Effector memory CD8-positive, alpha-beta T cell (primary cell): ENCODE data around the gene KSR2.
"Not testable (repeated sequence)": the region's sequence is repeated elsewhere in the genome, so short reads cannot be mapped to it uniquely, and the experiment has no call there.

Experiments used
- ATAC-seq: fragments of 150-1000 bp; cut with Tn5 transposase; replicated peaks from 2 replicates; pipeline ENCODE4 v1.10.0; 2021; ENCODE audit warnings: mild to moderate bottlenecking, moderate library complexity
- DNase-seq, 3 experiments: peaks; one replicate each; pipeline ENCODE4 v3.0.0; 2021
- H3K27ac Mint-ChIP-seq, 2 donors: one replicate each; pipeline ENCODE4 v1.8.0; 2022; ENCODE audit warnings: mild to moderate bottlenecking in 2 of 2, mixed read lengths in 2 of 2, moderate library complexity in 2 of 2
- H3K27me3 Mint-ChIP-seq, 2 donors: one replicate each; pipeline ENCODE4 v1.8.0; 2022; ENCODE audit warnings: mixed read lengths in 2 of 2
- H3K36me3 Mint-ChIP-seq: one replicate; pipeline ENCODE4 v1.8.0; 2022; ENCODE audit warnings: mild to moderate bottlenecking, moderate library complexity, mixed read lengths; ENCODE audit not compliant: insufficient read depth
- H3K4me1 Mint-ChIP-seq, 2 donors: one replicate each; pipeline ENCODE4 v1.8.0; 2022; ENCODE audit warnings: low read depth in 2 of 2, mixed read lengths in 2 of 2
- H3K4me3 Mint-ChIP-seq, 2 donors: one replicate each; pipeline ENCODE4 v1.8.0; 2022; ENCODE audit warnings: mild to moderate bottlenecking in 2 of 2, mixed read lengths in 2 of 2, moderate library complexity in 2 of 2
- H3K9me3 Mint-ChIP-seq, 2 donors: one replicate each; pipeline ENCODE4 v1.8.0; 2022; ENCODE audit warnings: mixed read lengths in 2 of 2

KSR2 gene

GRCh38 chr12:117761528-117762100, 207.2 kb downstream of the KSR2 start:
- no peak for ATAC-seq

GRCh38 chr12:117760990-117761389, 207.8 kb downstream of the KSR2 start:
- no peaks in the 10 kb centered on the region for H3K36me3 Mint-ChIP-seq
- H3K27ac Mint-ChIP-seq = no peak overlapping the region
- DNase-seq = no peak
- ATAC-seq = no peak
- H3K4me1 Mint-ChIP-seq = no peaks in the 10 kb centered on the region
- H3K4me3 Mint-ChIP-seq = no peak overlapping the region
- H3K27me3 Mint-ChIP-seq = no peaks in the 10 kb centered on the region
- H3K9me3 Mint-ChIP-seq = peaks cover 2 to 4% of the 10 kb centered on the region in 2 donors

More at GRCh38 chr12:117761528-117762100, 207.2 kb downstream of the KSR2 start:
- DNase-seq = no peak
- Mint-ChIP-seq H3K27me3 (no peaks in the 10 kb centered on the region), H3K9me3 (peaks cover 9% of the 10 kb centered on the region in 2 donors), H3K36me3 (peaks cover 3% of the 10 kb centered on the region), H3K4me1 (no peaks in the 10 kb centered on the region), H3K27ac (no peak overlapping the region), H3K4me3 (no peak overlapping the region)

DNA sequence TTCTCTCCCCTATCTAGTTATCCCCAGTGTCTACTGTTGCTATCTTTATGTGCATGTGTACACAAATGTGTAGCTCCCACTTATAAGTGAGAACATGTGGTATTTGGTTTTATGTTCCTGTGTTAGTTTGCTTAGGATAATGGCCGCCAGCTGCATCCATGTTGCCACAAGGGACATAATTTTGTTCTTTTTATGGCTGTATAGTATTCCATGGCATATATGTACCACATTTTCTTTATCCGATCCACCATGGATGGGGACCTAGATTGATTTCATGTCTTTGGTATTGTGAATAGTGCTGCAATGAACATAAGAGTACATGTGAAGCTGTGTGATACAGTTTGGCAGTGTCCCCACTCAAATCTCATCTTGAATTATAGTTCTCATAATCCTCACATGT, 218.1 kb downstream of the KSR2 start:
- Mint-ChIP-seq H3K9me3 (peaks cover 4 to 6% of the 10 kb centered on the region in 2 donors), H3K27me3 (peaks cover 0 to 5% of the 10 kb centered on the region in 2 donors), H3K4me3 (no peak overlapping the region), H3K36me3 (peaks cover 2% of the 10 kb centered on the region), H3K4me1 (no peaks in the 10 kb centered on the region), H3K27ac (no peak overlapping the region)
- DNase-seq (no peak), ATAC-seq (no peak)

GRCh38 chr12:117749431-117749830, 219.4 kb downstream of the KSR2 start:
- ATAC-seq = no peak
- no peak overlapping the region for H3K4me3 Mint-ChIP-seq

DNA sequence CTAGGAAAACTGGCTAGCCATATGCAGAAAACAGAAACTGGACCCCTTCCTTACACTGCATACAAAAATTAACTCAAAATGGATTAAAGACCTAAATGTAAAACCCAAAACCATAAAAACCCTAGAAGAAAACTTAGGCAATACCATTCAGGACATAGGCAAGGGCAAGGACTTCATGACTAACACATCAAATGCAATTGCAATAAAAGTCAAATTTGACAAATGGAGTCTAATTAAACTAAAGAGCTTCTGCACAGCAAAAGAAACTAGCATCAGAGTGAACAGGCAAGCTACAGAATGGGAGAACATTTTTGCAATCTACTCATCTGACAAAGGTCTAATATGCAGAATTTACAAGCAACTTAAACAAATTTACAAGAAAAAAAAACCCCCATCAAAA, 222.4 kb downstream of the KSR2 start:
- not testable (repeated sequence) for H3K27me3 Mint-ChIP-seq, H3K9me3 Mint-ChIP-seq, ATAC-seq, H3K36me3 Mint-ChIP-seq, DNase-seq, H3K4me1 Mint-ChIP-seq, H3K4me3 Mint-ChIP-seq, H3K27ac Mint-ChIP-seq

More at GRCh38 chr12:117749431-117749830, 219.4 kb downstream of the KSR2 start:
- Mint-ChIP-seq H3K4me1 (no peaks in the 10 kb centered on the region), H3K36me3 (no peaks in the 10 kb centered on the region), H3K9me3 (peaks cover 4 to 6% of the 10 kb centered on the region in 2 donors), H3K27ac (no peak overlapping the region), H3K27me3 (peaks cover 0 to 5% of the 10 kb centered on the region in 2 donors)
- no peak for DNase-seq

DNA sequence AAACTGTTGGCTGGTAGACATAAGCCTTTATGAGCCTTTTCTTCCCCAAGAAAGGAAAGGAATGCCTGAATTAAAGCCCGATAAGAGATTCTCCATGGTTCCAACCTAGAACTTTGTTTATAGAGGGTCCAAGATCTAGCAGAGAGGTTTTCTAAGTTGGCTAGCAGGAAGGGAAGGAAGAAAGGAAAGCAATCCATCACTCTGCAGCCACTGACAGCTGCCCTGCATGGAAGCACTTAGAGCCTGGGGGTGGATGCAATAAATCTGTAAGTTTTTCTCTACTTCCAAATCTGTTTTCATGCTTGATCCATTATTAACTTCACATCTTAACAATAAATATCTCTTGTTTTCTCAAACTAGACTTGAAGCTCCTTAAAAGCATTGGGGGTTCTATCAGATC, 224.4 kb downstream of the KSR2 start:
- H3K4me1 Mint-ChIP-seq = no peaks in the 10 kb centered on the region
- no peak overlapping the region for H3K4me3 Mint-ChIP-seq
- ATAC-seq = no peak
- no peaks in the 10 kb centered on the region for H3K27me3 Mint-ChIP-seq
- no peak overlapping the region for H3K27ac Mint-ChIP-seq
- H3K9me3 Mint-ChIP-seq = peaks cover 0 to 2% of the 10 kb centered on the region in 2 donors
- H3K36me3 Mint-ChIP-seq = no peaks in the 10 kb centered on the region
- no peak for DNase-seq

DNA sequence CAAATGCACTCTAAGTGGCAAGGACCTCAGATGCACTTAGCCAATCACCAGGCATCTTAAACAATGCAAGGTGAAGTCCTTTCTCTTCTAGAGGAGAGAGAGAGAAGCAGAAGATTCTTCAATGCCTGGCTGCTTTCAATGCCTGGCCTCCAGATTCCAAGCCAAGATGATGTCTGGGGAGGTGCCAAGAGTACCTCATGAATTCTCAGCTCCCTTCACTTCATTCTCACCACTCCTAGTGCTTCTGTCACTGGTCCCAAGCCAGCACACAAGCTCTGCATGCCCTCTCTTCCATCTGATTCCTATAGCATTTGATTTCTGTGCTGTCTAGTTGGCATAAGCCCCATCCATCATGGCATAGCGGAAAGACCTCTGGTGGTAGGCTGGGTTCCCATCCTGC, 225.0 kb downstream of the KSR2 start:
- no peak for ATAC-seq

DNA sequence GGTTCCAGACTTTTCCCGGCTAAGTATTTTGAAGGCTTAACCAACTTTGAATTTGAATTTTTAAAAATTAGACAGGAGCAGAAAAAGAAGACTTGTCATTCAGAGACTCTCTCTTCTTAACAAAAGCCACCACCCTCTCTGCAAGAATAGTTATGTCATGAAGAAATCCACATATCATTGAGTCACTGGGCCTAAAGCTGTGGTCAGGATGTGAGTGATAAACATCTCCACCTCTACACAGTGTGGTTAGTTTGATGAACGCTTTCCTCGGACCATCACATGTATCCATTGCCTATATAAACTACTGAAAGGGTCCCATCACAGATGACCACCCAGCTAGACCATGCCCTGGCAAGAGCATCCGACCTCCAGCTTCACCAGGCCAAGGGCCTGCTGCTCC, 226.1 kb downstream of the KSR2 start:
- no peaks in the 10 kb centered on the region for H3K27me3 Mint-ChIP-seq
- no peak overlapping the region for H3K27ac Mint-ChIP-seq
- no peak overlapping the region for H3K4me3 Mint-ChIP-seq
- H3K4me1 Mint-ChIP-seq = no peaks in the 10 kb centered on the region
- ATAC-seq (no peak), DNase-seq (no peak)
- H3K36me3 Mint-ChIP-seq = no peaks in the 10 kb centered on the region
- peaks cover 0 to 2% of the 10 kb centered on the region in 2 donors for H3K9me3 Mint-ChIP-seq

More for the DNA sequence above, 225.0 kb downstream of the KSR2 start:
- Mint-ChIP-seq H3K36me3 (no peaks in the 10 kb centered on the region), H3K27ac (no peak overlapping the region), H3K27me3 (no peaks in the 10 kb centered on the region), H3K4me1 (no peaks in the 10 kb centered on the region), H3K9me3 (peaks cover 0 to 2% of the 10 kb centered on the region in 2 donors), H3K4me3 (no peak overlapping the region)
- DNase-seq = no peak

DNA sequence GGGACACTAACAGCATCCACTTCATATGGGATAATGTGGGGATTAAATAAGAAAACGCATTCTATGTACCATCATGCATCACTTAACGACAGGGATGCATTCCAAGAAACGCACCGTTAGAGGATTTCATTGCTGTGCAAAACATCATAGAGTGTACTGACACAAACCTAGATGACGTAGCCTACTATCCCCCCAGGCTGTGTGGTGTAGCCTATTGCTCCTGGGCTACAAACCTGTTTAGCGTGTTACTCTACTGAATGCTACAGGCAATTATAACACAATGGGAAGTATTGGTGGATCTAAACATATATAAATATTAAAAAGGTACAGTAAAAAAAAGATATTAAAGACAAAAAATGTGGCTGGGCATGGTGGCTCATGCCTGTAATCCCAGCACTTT, 230.6 kb downstream of the KSR2 start:
- Mint-ChIP-seq H3K4me3 (no peak overlapping the region), H3K27ac (no peak overlapping the region), H3K9me3 (no peaks in the 10 kb centered on the region), H3K36me3 (no peaks in the 10 kb centered on the region), H3K27me3 (no peaks in the 10 kb centered on the region), H3K4me1 (no peaks in the 10 kb centered on the region)
- ATAC-seq = no peak
- no peak for DNase-seq

DNA sequence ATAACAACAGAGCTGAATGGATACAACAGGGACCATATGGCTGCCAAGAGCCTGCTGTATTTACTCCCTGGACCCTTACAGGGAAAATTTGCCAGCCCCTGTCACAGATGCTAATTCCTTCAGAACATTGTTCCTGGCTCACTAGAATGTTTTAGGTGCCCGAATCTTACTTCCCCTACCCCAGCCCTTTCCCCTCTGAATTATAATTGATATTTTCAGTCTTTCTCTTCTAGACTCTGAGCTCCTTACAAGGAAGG, 235.3 kb downstream of the KSR2 start:
- Mint-ChIP-seq H3K9me3 (no peaks in the 10 kb centered on the region), H3K27me3 (no peaks in the 10 kb centered on the region), H3K27ac (no peak overlapping the region), H3K36me3 (no peaks in the 10 kb centered on the region), H3K4me1 (no peaks in the 10 kb centered on the region), H3K4me3 (no peak overlapping the region)
- ATAC-seq = no peak
- DNase-seq = no peak

DNA sequence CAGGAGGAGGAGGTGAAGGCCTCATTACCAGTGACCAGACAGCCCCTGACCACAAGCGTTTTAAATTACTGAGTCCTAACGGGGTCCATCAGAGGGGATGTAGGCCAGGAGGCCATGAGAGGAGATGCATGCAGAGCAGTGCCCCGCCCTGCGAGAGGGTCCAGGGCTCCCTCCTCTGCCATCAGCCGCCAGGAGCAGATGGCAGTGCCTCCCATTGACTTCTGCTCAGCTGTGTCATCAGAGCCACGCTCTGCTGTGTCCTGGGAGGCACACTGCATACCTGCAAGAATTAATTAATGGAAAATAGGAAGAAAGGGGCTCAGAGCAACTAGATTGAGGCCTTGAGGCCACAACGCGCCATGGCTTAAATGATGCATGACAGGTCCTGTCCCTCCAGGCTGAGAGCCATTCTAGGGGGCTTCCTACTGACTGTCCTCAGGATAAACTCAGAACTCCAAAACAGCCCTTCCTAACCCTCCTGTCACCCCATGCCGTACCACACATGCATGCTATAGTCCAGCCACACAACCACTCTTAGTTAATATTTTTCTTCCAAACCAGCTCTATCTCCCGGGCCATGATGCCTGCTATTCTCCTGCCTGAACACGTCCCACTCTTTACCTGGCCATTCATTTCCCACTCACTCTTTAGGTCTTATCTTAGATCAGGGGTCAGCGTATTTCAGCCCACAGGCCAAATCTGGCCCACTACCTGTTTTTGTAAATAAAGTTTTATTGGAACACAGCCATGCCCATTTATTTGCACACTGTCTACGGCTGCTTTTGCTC, 235.8 kb downstream of the KSR2 start:
- Mint-ChIP-seq H3K4me3 (no peak overlapping the region), H3K27me3 (no peaks in the 10 kb centered on the region), H3K36me3 (no peaks in the 10 kb centered on the region), H3K9me3 (no peaks in the 10 kb centered on the region), H3K27ac (no peak overlapping the region), H3K4me1 (no peaks in the 10 kb centered on the region)
- no peak for DNase-seq
- ATAC-seq = no peak

DNA sequence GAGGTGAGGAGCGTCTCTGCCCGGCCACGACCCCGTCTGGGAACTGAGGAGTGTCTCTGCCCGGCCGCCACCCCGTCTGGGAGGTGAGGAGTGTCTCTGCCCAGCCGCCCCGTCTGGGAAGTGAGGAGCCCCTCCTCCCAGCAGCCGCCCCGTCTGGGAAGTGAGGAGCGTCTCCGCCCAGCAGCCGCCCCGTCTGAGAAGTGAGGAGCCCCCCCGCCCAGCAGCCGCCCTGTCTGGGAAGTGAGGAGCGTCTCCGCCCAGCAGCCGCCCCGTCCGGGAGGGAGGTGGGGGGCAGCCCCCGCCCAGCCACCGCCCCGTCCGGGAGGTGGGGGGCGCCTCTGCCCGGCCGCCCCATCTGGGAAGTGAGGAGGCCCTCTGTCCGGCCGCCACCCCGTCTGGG, 237.7 kb downstream of the KSR2 start:
- H3K9me3 Mint-ChIP-seq, H3K27me3 Mint-ChIP-seq, H3K4me3 Mint-ChIP-seq, H3K4me1 Mint-ChIP-seq, H3K36me3 Mint-ChIP-seq, DNase-seq, ATAC-seq, H3K27ac Mint-ChIP-seq: not testable (repeated sequence)

- no peak for DNase-seq
- Mint-ChIP-seq H3K4me1 (no peaks in the 10 kb centered on the region), H3K27me3 (no peaks in the 10 kb centered on the region), H3K9me3 (no peaks in the 10 kb centered on the region), H3K4me3 (no peak overlapping the region), H3K27ac (no peak overlapping the region), H3K36me3 (no peaks in the 10 kb centered on the region)
- no peak for ATAC-seq
Observed at GRCh38 chr12:117727301-117727700, 241.5 kb downstream of the KSR2 start.

DNA sequence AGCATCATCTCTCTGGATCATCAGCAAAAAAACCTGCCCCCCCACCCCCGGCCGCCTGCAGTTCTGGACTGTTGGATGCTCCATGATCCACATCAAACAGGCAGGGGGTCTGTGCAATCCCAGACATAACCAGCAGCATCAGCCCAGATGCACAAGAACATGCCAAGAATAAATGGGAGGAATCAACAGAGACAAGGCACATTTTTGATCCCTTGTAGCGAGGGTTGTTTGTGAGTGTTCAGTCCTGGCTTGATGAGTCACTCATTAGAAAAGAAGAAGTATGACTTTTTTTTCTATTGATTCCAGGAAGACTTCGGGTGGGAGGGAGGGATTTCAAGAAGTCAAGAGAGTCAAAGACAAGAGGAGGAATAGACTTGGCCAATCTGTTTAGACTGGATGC, 244.2 kb downstream of the KSR2 start:
- no peaks in the 10 kb centered on the region for H3K27me3 Mint-ChIP-seq
- no peaks in the 10 kb centered on the region for H3K9me3 Mint-ChIP-seq
- no peak overlapping the region for H3K4me3 Mint-ChIP-seq
- DNase-seq (no peak), ATAC-seq (no peak)
- H3K27ac Mint-ChIP-seq = no peak overlapping the region
- H3K36me3 Mint-ChIP-seq = no peaks in the 10 kb centered on the region
- no peaks in the 10 kb centered on the region for H3K4me1 Mint-ChIP-seq
